ENCODE measurements around the gene CCDC187. TPM values are rescaled to one million over a fixed set of nuclear protein-coding genes. Genes with fewer than 3 reads are reported as not detected.

CCDC187 gene
- polyA plus RNA-seq, 1 donor from 2014 or later = not detected

DNA sequence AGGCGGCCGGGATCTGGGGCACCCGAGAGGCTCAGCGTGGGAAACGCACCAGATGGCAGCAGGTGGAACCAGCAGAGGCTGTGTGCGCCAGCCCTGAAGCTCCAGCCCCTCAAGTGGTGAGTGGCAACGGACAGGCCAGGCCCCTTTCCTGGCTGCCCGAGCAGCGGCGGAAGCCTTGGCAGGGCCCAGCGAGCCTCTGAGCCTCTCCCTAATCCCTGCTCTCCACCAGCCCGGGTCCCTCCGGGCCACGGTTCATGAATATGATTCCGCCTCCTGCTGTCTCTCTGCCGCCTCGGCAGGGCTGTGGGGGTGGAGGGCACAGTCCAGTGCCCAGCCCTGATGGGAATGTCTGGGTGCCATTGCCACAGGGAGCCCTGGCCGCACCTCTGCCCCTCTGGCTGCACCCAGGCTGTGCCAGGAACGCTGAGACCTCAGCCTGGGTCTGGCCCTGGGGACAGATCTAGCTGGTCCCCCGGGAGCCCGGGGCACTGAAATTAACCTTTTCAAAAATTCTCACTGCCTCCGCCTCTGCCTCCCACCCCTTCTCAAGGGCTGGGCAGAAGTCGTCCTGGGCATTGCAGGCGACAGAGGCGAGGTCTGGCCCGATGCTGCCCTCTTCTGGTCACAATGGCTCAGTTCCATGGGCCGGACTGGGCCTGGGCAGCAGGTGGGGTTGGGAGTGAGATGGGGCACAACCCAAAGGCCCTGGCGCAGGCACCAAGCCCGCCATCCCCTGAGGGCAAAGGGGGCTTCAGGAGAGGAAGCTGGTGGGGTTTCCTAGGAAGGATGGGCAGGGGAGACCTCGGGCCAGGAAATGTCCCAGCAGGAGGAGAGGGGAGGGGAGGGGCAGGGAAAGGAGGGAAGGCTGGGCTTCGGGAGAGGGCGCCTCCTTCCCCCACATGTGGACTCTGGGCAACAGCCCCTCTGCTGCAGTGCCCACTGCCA is 20.3 kb downstream of the CCDC187 start:
- no peak overlapping the region for H2AFZ ChIP-seq (ENCODE audit: low read depth, low read length)
- no peaks in the 10 kb centered on the region for H3K27me3 ChIP-seq (ENCODE audit: insufficient read depth, low read depth, low read length)
- H3K9ac ChIP-seq (ENCODE audit: low read length) = no peak overlapping the region
- no peak overlapping the region for H3K27ac ChIP-seq (ENCODE audit: low read length)
- no peaks in the 10 kb centered on the region for H4K20me1 ChIP-seq (ENCODE audit: insufficient read depth)
- no peaks in the 10 kb centered on the region for H3K79me2 ChIP-seq (replicated peaks; ENCODE audit: insufficient read depth, low read length)
- TF ChIP-seq POLR2AphosphoS5 (IDR thresholded peaks at IDR 0.05) (no peak), EP300 (conservative IDR thresholded peaks at IDR 0.05; ENCODE audit: poor library complexity, severe bottlenecking) (no peak), SMC3 (conservative IDR thresholded peaks at IDR 0.05; ENCODE audit: poor library complexity) (peak; percentile 89), RAD21 (conservative IDR thresholded peaks at IDR 0.05) (peak; percentile 87)
- TF ChIP-seq, protein P1, sequence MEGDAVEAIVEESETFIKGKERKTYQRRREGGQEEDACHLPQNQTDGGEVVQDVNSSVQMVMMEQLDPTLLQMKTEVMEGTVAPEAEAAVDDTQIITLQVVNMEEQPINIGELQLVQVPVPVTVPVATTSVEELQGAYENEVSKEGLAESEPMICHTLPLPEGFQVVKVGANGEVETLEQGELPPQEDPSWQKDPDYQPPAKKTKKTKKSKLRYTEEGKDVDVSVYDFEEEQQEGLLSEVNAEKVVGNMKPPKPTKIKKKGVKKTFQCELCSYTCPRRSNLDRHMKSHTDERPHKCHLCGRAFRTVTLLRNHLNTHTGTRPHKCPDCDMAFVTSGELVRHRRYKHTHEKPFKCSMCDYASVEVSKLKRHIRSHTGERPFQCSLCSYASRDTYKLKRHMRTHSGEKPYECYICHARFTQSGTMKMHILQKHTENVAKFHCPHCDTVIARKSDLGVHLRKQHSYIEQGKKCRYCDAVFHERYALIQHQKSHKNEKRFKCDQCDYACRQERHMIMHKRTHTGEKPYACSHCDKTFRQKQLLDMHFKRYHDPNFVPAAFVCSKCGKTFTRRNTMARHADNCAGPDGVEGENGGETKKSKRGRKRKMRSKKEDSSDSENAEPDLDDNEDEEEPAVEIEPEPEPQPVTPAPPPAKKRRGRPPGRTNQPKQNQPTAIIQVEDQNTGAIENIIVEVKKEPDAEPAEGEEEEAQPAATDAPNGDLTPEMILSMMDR (IDR thresholded peaks at IDR 0.05; ENCODE audit: poor library complexity, severe bottlenecking) = peak; percentile 91
- H3F3A ChIP-seq (ENCODE audit: insufficient read depth, low read length, poor library complexity, severe bottlenecking) = no peaks in the 10 kb centered on the region
- no peaks in the 10 kb centered on the region for H3K36me3 ChIP-seq (ENCODE audit: insufficient read depth, low read length)
- no peaks in the 10 kb centered on the region for H3K9me2 ChIP-seq (ENCODE audit: insufficient read depth, low read length)
- no peak overlapping the region for H3K4me2 ChIP-seq (ENCODE audit: low read length)
- H3K4me3 ChIP-seq (ENCODE audit: low read length) = no peak overlapping the region
- H3K9me3 ChIP-seq (ENCODE audit: low read length) = no peaks in the 10 kb centered on the region

DNA sequence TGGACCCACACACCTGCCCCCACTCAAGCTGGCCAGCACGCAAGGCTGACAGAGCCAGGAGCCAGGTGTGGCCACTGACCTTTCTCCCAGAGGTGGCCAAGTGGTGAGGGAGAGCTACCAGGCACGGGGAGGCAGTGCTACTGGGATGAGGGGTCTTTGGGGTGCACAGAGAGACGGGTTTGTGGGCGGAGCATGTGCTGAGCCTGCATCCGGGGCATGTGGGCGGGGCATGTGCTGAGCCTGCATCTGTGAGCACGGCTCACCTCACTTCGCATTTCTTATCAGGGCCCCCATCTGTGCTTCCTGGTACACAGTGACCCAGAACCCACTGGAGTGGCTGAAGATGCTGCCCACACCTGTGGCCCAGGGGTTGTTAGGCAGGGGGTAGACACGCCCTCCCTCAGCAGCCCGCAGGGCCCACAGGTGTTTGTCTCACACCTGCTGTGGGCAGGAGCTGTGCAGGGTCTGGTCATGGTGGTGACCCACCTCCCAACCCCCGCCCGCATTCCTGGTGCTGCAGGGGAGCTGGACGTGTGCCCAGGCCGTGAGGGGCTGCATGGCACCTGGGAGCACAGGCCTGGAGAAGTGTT is 21.5 kb downstream of the CCDC187 start:
- Histone ChIP-seq H3K9me3 (ENCODE audit: low read length) (no peaks in the 10 kb centered on the region), H3K27ac (ENCODE audit: low read length) (no peak overlapping the region), H3F3A (ENCODE audit: insufficient read depth, low read length, poor library complexity, severe bottlenecking) (no peaks in the 10 kb centered on the region), H3K9ac (ENCODE audit: low read length) (no peak overlapping the region), H3K9me2 (ENCODE audit: insufficient read depth, low read length) (no peaks in the 10 kb centered on the region), H3K36me3 (ENCODE audit: insufficient read depth, low read length) (no peaks in the 10 kb centered on the region), H3K79me2 (replicated peaks; ENCODE audit: insufficient read depth, low read length) (no peaks in the 10 kb centered on the region), H3K4me2 (ENCODE audit: low read length) (no peak overlapping the region), H4K20me1 (ENCODE audit: insufficient read depth) (no peaks in the 10 kb centered on the region), H2AFZ (ENCODE audit: low read depth, low read length) (no peak overlapping the region), H3K27me3 (ENCODE audit: insufficient read depth, low read depth, low read length) (no peaks in the 10 kb centered on the region), H3K4me3 (ENCODE audit: low read length) (no peak overlapping the region)
- TF ChIP-seq, protein P1 (IDR thresholded peaks at IDR 0.05; ENCODE audit: poor library complexity, severe bottlenecking) = no peak
- TF ChIP-seq SMC3 (conservative IDR thresholded peaks at IDR 0.05; ENCODE audit: poor library complexity) = no peak
- TF ChIP-seq POLR2AphosphoS5 (IDR thresholded peaks at IDR 0.05) = no peak
- TF ChIP-seq MXI1 (conservative IDR thresholded peaks at IDR 0.05; ENCODE audit: poor library complexity, severe bottlenecking) = no peak
- no peak for TF ChIP-seq RAD21 (conservative IDR thresholded peaks at IDR 0.05)
- TF ChIP-seq EP300 (conservative IDR thresholded peaks at IDR 0.05; ENCODE audit: poor library complexity, severe bottlenecking) = no peak
- no peak for TF ChIP-seq TAF1 (IDR thresholded peaks at IDR 0.05; ENCODE audit: low read depth)
- TF ChIP-seq, protein P2, sequence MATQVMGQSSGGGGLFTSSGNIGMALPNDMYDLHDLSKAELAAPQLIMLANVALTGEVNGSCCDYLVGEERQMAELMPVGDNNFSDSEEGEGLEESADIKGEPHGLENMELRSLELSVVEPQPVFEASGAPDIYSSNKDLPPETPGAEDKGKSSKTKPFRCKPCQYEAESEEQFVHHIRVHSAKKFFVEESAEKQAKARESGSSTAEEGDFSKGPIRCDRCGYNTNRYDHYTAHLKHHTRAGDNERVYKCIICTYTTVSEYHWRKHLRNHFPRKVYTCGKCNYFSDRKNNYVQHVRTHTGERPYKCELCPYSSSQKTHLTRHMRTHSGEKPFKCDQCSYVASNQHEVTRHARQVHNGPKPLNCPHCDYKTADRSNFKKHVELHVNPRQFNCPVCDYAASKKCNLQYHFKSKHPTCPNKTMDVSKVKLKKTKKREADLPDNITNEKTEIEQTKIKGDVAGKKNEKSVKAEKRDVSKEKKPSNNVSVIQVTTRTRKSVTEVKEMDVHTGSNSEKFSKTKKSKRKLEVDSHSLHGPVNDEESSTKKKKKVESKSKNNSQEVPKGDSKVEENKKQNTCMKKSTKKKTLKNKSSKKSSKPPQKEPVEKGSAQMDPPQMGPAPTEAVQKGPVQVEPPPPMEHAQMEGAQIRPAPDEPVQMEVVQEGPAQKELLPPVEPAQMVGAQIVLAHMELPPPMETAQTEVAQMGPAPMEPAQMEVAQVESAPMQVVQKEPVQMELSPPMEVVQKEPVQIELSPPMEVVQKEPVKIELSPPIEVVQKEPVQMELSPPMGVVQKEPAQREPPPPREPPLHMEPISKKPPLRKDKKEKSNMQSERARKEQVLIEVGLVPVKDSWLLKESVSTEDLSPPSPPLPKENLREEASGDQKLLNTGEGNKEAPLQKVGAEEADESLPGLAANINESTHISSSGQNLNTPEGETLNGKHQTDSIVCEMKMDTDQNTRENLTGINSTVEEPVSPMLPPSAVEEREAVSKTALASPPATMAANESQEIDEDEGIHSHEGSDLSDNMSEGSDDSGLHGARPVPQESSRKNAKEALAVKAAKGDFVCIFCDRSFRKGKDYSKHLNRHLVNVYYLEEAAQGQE (IDR thresholded peaks at IDR 0.05; ENCODE audit: borderline replicate concordance) = no peak
- TF ChIP-seq EZH2 (IDR thresholded peaks at IDR 0.05; ENCODE audit: borderline replicate concordance, insufficient read depth, low read length, poor library complexity, severe bottlenecking) = no peak

All from neural cell (in vitro differentiated cells).